GM12878 (cell line): Measurements from ENCODE around the gene SEPHS2. TPM values are rescaled to one million over a fixed set of nuclear protein-coding genes. Genes with fewer than 3 reads are reported as not detected.

Experiments used
- ATAC-seq: fragments of 200-7000 bp; cut with Tn5 transposase; 3 replicates; pipeline ENCODE4 v1.9.1; 2020; ENCODE audit warnings: mild to moderate bottlenecking, moderate library complexity
- BruUV-seq: library from RNA; stranded (reverse); fragments of 400-500 nt; replicated peaks from 2 replicates; lab custom pipeline; 2021; lab: Mats Ljungman, UMichigan
- CTCF ChIA-PET: fragments of 300-600 bp; sonication (Branson Sonifier 250); formaldehyde crosslinking; extraction: SDS; loops from one replicate; lab custom pipeline; 2021; ENCODE audit warnings: inconsistent platforms; lab: Yijun Ruan, JAX
- POLR2A ChIA-PET: fragments of 350-600 bp; formaldehyde crosslinking; extraction: SDS; loops from one replicate; lab custom pipeline; 2021; ENCODE audit warnings: inconsistent platforms; lab: Charles Lee
- RAD21 ChIA-PET: fragments of 300-600 bp; sonication (Branson Sonifier 250); formaldehyde crosslinking; loops from one replicate; lab custom pipeline; 2023; ENCODE audit warnings: antibody characterized with exemption; ENCODE audit not compliant: unreplicated experiment; lab: Charles Lee
- SMC1A ChIA-PET: fragments of 300-600 bp; sonication (Branson Sonifier 250); formaldehyde crosslinking; loops from one replicate; lab custom pipeline; 2023; ENCODE audit not compliant: unreplicated experiment, uncharacterized antibody; lab: Charles Lee
- DNase-seq: peaks from one replicate; pipeline ENCODE4 v3.0.0-alpha.2; 2011; ENCODE audit warnings: low read depth, low spot score
- FAIRE-seq: peaks from 3 replicates; lab custom pipeline; 2011; peaks lifted over from hg19 to GRCh38; lab: Jason Lieb, UNC
- H2AFZ ChIP-seq: 2 replicates; pipeline ENCODE4 v1.6.0; 2011; ENCODE audit warnings: low read depth, low read length, control low read depth; ENCODE audit not compliant: control insufficient read depth
- H3K27ac ChIP-seq: 2 replicates; pipeline ENCODE4 v1.5.1; 2011; ENCODE audit warnings: control low read depth; ENCODE audit not compliant: control insufficient read depth, insufficient read depth
- H3K27me3 ChIP-seq, 2 experiments: replicated peaks in 1 of 2; 2 replicates each; pipeline versions ENCODE4 v1.6.0 to v1.6.1; 2011; ENCODE audit warnings: low read length in 1 of 2; ENCODE audit not compliant: control insufficient read depth in 2 of 2, insufficient read depth in 2 of 2
- H3K36me3 ChIP-seq, 2 experiments: 2 replicates each; pipeline ENCODE4 v1.5.1; 2011; ENCODE audit warnings: low read length in 1 of 2; ENCODE audit not compliant: control insufficient read depth in 2 of 2, insufficient read depth in 2 of 2
- H3K4me1 ChIP-seq: 2 replicates; pipeline ENCODE4 v1.6.1; 2011; ENCODE audit warnings: mild to moderate bottlenecking, low read length, moderate library complexity, mixed read lengths; ENCODE audit not compliant: control insufficient read depth, insufficient read depth
- H3K4me2 ChIP-seq: 2 replicates; pipeline ENCODE4 v1.6.0; 2011; ENCODE audit warnings: control low read depth; ENCODE audit not compliant: control insufficient read depth, insufficient read depth
- H3K4me3 ChIP-seq: fragments of 200-600 bp; sonication (generic); 2 replicates; pipeline ENCODE4 v1.5.1; 2016
- H3K79me2 ChIP-seq: 2 replicates; pipeline ENCODE4 v1.6.0; 2011; ENCODE audit warnings: low read length; ENCODE audit not compliant: control insufficient read depth, insufficient read depth
- H3K9ac ChIP-seq: 2 replicates; pipeline ENCODE4 v1.8.0; 2011; ENCODE audit warnings: low read length, control low read depth, mixed read lengths; ENCODE audit not compliant: control insufficient read depth, insufficient read depth
- H3K9me3 ChIP-seq: replicated peaks from 3 replicates; pipeline ENCODE4 v1.5.1; 2011; ENCODE audit warnings: mild to moderate bottlenecking, low read length; ENCODE audit not compliant: control insufficient read depth, insufficient read depth
- H4K20me1 ChIP-seq: 2 replicates; pipeline ENCODE4 v1.6.0; 2011; ENCODE audit not compliant: control insufficient read depth, insufficient read depth
- CBX5 ChIP-seq: sonication (generic); IDR thresholded peaks from 2 replicates; pipeline ENCODE4 v1.6.1; 2016; ENCODE audit warnings: low read depth, moderate library complexity, mild to moderate bottlenecking, inconsistent platforms
- GATAD2B ChIP-seq: fragments of 450-650 bp; conservative IDR thresholded peaks from 2 replicates; pipeline ENCODE4 v1.6.1; 2017; ENCODE audit warnings: low read depth, mild to moderate bottlenecking, moderate library complexity
- IKZF1 ChIP-seq: fragments of 450-650 bp; conservative IDR thresholded peaks from 2 replicates; pipeline ENCODE4 v1.6.1; 2017; ENCODE audit warnings: antibody characterized with exemption, mild to moderate bottlenecking
- MTA3 ChIP-seq: IDR thresholded peaks from 2 replicates; pipeline ENCODE4 v1.6.1; 2012; ENCODE audit warnings: low read length, inconsistent platforms, borderline replicate concordance
- WGBS: methylation state at CpG from one replicate; pipeline ENCODE4 v1.1.6; 2016; ENCODE audit warnings: low lambda C conversion rate; ENCODE audit not compliant: insufficient replicate concordance, insufficient coverage; ENCODE audit errors: missing lambda C conversion rate; 5-methylcytosine and 5-hydroxymethylcytosine counted together
- in situ Hi-C: fragments of 300-500 bp; cut with MboI; formaldehyde crosslinking; loops from 9 replicates; pipeline ENCODE4 v1.14.3; 2018; ENCODE audit warnings: mixed read lengths
- intact Hi-C: fragments of 100-400 bp; cut with micrococcal nuclease; formaldehyde crosslinking; loops from one replicate; pipeline ENCODE4 v1.14.2; 2022; ENCODE audit not compliant: unreplicated experiment
- polyA plus RNA-seq, 11 experiments: library from polyadenylated mRNA; depleted of rRNA in 4 of 11; unstranded in 6 of 11; stranded (reverse) in 5 of 11; fragments of >200 nt; fragmentation: Nextera tagmentation in 4 of 11; fragmentation: Illumina TruSeq in 1 of 11; extraction: Ambion mirVana in 4 of 11; extraction: Trizol in 1 of 11; gene quantifications; 1 replicate in 1 of 11; 2 replicates in 10 of 11; pipeline versions ENCODE4 v1.2.1 to v1.2.3, GENCODE V29; 2011 to 2016; ENCODE audit warnings: inconsistent platforms in 2 of 11, missing spikeins in 2 of 11, low read depth in 1 of 11
- total RNA-seq, 4 experiments: library from RNA; depleted of rRNA in 3 of 4; stranded (reverse); fragments of >200 nt in 3 of 4; fragmentation: Illumina TruSeq in 1 of 4; extraction: Trizol in 1 of 4; gene quantifications; 2 replicates each; pipeline versions ENCODE4 v1.2.1 to v1.2.3, GENCODE V29; 2013 to 2021
- TF ChIP-seq, protein P1 (sequence below): fragments of 150-350 bp; IDR thresholded peaks from 2 replicates; pipeline ENCODE4 v1.6.1; 2016; ENCODE audit warnings: low read depth, low read length
- TF ChIP-seq, protein P2 (sequence below): fragments of 450-650 bp; IDR thresholded peaks from 2 replicates; pipeline ENCODE4 v1.6.1; 2017; ENCODE audit warnings: low read depth, mild to moderate bottlenecking, moderate library complexity
- TF ChIP-seq, protein P3 (sequence below): fragments of 450-650 bp; IDR thresholded peaks from 2 replicates; pipeline ENCODE4 v1.6.1; 2018; ENCODE audit warnings: borderline replicate concordance, mild to moderate bottlenecking; ENCODE audit not compliant: partially characterized antibody
- TF ChIP-seq, protein P4 (sequence below): fragments of 450-650 bp; IDR thresholded peaks from 2 replicates; pipeline ENCODE4 v1.6.1; 2016; ENCODE audit warnings: mild to moderate bottlenecking

SEPHS2 gene
- total and polyA plus RNA-seq, 10 of the 15 experiments (the other 5 are each of a cell fraction or from before 2014, with no cell fraction given): 21.6 to 99.8 (median 72.9) TPM

DNA sequence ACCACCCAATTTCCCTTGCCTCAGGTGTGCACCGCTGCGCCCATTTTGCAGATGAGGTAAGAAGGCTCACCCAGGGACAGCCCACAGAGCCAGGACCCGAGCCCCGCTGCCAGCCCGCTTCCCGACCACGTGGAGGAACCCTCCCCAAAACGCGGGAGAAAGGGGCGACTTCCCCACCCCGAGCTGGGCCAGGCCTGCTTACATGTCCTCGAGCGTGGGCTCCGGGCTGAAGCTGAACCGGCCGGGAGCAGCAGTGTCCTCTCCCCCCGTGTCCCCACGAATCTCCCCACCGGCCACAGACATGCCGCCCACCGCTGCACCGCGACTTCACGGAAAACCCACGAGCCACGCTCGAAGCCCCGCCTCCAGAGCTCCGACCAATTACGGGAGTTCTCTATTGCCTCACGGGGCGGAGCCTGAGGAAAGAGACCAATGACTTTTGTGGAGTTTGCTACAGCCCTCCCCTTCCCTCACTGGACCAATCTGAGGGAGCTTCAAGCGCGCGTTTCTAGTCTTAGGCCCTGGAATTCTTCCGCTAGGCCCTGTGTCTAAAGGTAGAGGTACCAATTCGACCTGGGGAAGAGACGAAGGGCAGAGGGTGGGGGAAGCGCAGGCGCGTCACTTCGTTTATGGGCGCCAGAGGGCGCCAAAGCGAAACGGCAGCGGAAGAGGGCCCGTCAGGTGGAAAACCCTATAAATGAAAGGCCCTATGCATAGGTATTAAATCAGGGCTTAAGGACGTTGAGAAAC, 15.8 kb downstream of the SEPHS2 start, which contains the start of gene DCTPP1 (continued):
- TF ChIP-seq IKZF1 (peak; percentile 68), GATAD2B (no peak; the same call in 1 of the 2 replicates)
- TF ChIP-seq, all 136 proteins: peak for 55

DNA sequence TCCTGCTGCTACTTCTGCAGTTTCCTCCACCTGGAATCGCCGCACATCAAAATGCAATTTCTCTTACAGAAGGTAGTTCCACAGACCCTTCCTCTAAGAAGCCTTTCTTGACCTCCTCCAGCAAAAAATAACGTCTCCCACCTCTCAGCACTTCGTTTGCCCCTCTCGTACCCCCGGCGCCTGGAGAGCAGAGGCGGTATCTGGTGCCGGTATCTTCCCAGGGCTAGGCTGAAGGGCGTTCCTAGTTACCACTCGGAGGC, 16.3 kb downstream of the SEPHS2 start:
- Histone ChIP-seq H3K4me3 (peak overlapping the region; percentile 93), H3K27ac (peak overlapping the region; percentile 80), H3K9me3 (no peaks in the 10 kb centered on the region), H4K20me1 (no peaks in the 10 kb centered on the region), H3K27me3 (no peaks in the 10 kb centered on the region), H2AFZ (peak overlapping the region; percentile 94), H3K9ac (peak overlapping the region; percentile 90), H3K79me2 (peaks cover 21% of the 10 kb centered on the region), H3K4me2 (peak overlapping the region; percentile 96), H3K4me1 (peaks cover 13% of the 10 kb centered on the region), H3K36me3 (peaks cover 0 to 5% of the 10 kb centered on the region in 2 experiments; a peak in 3 of 4 replicates)
- ChIA-PET CTCF (interaction anchor here (0.6 to 5.0 kb wide), 61 partner anchors 10 to 339 kb away, joined by 3 to 89 read pairs (median 6); partner anchors contain the start of genes FBRS, ITGAL, SEPHS2 and TBC1D10B), SMC1A (interaction anchor here (0.6 to 6.1 kb wide), 45 partner anchors 9 to 337 kb away, joined by 3 to 64 read pairs (median 5); partner anchors contain the start of genes ITGAL, TBX6, ZNF48 and ZNF689), RAD21 (interaction anchor here (0.6 to 3.9 kb wide), 58 partner anchors 10 to 612 kb away, joined by 3 to 129 read pairs (median 4); partner anchors contain the start of genes ALDOA, CORO1A, ITGAL and PRR14), POLR2A (interaction anchor here (0.6 to 2.0 kb wide), 33 partner anchors 9 to 338 kb away, joined by 3 to 23 read pairs (median 4); partner anchors contain the start of genes FBRS, ITGAL, TBX6 and ZNF688)
- WGBS: under 1% methylated on average over 11 of the region's 11 CpGs
- intact Hi-C loops (no loop called here), in situ Hi-C loops (no loop called here)
- FAIRE-seq (no peak), DNase-seq (no peak), ATAC-seq (peak; percentile 48)
- BruUV-seq: no TSS peak
- TF ChIP-seq, protein P1, sequence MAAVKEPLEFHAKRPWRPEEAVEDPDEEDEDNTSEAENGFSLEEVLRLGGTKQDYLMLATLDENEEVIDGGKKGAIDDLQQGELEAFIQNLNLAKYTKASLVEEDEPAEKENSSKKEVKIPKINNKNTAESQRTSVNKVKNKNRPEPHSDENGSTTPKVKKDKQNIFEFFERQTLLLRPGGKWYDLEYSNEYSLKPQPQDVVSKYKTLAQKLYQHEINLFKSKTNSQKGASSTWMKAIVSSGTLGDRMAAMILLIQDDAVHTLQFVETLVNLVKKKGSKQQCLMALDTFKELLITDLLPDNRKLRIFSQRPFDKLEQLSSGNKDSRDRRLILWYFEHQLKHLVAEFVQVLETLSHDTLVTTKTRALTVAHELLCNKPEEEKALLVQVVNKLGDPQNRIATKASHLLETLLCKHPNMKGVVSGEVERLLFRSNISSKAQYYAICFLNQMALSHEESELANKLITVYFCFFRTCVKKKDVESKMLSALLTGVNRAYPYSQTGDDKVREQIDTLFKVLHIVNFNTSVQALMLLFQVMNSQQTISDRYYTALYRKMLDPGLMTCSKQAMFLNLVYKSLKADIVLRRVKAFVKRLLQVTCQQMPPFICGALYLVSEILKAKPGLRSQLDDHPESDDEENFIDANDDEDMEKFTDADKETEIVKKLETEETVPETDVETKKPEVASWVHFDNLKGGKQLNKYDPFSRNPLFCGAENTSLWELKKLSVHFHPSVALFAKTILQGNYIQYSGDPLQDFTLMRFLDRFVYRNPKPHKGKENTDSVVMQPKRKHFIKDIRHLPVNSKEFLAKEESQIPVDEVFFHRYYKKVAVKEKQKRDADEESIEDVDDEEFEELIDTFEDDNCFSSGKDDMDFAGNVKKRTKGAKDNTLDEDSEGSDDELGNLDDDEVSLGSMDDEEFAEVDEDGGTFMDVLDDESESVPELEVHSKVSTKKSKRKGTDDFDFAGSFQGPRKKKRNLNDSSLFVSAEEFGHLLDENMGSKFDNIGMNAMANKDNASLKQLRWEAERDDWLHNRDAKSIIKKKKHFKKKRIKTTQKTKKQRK: no peak
- no peak for TF ChIP-seq CBX5
- 0 out of 2 replicates have a peak, but pooled peaks have one; percentile 23 for TF ChIP-seq MTA3
- TF ChIP-seq, protein P2, sequence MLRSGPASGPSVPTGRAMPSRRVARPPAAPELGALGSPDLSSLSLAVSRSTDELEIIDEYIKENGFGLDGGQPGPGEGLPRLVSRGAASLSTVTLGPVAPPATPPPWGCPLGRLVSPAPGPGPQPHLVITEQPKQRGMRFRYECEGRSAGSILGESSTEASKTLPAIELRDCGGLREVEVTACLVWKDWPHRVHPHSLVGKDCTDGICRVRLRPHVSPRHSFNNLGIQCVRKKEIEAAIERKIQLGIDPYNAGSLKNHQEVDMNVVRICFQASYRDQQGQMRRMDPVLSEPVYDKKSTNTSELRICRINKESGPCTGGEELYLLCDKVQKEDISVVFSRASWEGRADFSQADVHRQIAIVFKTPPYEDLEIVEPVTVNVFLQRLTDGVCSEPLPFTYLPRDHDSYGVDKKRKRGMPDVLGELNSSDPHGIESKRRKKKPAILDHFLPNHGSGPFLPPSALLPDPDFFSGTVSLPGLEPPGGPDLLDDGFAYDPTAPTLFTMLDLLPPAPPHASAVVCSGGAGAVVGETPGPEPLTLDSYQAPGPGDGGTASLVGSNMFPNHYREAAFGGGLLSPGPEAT: no peak
- TF ChIP-seq, protein P3, sequence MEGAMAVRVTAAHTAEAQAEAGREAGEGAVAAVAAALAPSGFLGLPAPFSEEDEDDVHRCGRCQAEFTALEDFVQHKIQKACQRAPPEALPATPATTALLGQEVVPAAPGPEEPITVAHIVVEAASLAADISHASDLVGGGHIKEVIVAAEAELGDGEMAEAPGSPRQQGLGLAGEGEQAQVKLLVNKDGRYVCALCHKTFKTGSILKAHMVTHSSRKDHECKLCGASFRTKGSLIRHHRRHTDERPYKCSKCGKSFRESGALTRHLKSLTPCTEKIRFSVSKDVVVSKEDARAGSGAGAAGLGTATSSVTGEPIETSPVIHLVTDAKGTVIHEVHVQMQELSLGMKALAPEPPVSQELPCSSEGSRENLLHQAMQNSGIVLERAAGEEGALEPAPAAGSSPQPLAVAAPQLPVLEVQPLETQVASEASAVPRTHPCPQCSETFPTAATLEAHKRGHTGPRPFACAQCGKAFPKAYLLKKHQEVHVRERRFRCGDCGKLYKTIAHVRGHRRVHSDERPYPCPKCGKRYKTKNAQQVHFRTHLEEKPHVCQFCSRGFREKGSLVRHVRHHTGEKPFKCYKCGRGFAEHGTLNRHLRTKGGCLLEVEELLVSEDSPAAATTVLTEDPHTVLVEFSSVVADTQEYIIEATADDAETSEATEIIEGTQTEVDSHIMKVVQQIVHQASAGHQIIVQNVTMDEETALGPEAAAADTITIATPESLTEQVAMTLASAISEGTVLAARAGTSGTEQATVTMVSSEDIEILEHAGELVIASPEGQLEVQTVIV: no peak
- TF ChIP-seq, protein P4, sequence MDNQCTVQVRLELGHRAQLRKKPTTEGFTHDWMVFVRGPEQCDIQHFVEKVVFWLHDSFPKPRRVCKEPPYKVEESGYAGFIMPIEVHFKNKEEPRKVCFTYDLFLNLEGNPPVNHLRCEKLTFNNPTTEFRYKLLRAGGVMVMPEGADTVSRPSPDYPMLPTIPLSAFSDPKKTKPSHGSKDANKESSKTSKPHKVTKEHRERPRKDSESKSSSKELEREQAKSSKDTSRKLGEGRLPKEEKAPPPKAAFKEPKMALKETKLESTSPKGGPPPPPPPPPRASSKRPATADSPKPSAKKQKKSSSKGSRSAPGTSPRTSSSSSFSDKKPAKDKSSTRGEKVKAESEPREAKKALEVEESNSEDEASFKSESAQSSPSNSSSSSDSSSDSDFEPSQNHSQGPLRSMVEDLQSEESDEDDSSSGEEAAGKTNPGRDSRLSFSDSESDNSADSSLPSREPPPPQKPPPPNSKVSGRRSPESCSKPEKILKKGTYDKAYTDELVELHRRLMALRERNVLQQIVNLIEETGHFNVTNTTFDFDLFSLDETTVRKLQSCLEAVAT: 0 out of 2 replicates have a peak, but pooled peaks have one; percentile 11
